GM13977 (cell line): ENCODE data around the gene PALB2.

Source experiments
- DNase-seq: peaks from one replicate; pipeline ENCODE4 v3.0.0; 2012; ENCODE audit warnings: low spot score
- in situ Hi-C: fragments of 300-500 bp; cut with MboI; formaldehyde crosslinking; loops from one replicate; pipeline ENCODE4 v1.12.0; 2022; ENCODE audit warnings: low sequenced_read_pairs, low pct_unique_long_range_greater_than_20kb, mixed read lengths, inconsistent platforms; ENCODE audit not compliant: unreplicated experiment
- TF ChIP-seq, protein P1 (sequence below): IDR thresholded peaks from 2 replicates; pipeline ENCODE4 v1.5.1; 2012; ENCODE audit warnings: mild to moderate bottlenecking, control low read depth; ENCODE audit not compliant: insufficient read depth; ENCODE audit errors: extremely low read depth, missing control alignments

PALB2 gene

DNA sequence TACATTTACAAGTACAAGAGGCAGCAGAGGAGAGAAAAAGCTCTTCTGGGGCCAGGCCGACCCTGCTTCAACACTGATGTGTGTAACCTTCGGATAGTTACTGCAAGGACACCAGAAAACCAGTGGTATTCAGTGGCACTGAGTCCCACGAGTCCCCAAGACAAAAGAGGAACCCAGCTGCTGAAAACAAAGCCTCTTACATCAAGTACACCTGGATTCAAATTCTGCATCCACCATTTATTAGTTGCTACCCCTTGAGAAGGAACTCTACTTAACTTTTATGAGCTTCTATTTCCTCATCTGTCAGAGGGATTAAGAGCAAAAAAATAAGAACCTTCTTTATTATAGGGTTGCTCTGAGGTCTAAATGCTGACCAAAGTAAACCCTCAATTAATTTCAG, 86.6 kb downstream of the PALB2 start:
- TF ChIP-seq, protein P1, sequence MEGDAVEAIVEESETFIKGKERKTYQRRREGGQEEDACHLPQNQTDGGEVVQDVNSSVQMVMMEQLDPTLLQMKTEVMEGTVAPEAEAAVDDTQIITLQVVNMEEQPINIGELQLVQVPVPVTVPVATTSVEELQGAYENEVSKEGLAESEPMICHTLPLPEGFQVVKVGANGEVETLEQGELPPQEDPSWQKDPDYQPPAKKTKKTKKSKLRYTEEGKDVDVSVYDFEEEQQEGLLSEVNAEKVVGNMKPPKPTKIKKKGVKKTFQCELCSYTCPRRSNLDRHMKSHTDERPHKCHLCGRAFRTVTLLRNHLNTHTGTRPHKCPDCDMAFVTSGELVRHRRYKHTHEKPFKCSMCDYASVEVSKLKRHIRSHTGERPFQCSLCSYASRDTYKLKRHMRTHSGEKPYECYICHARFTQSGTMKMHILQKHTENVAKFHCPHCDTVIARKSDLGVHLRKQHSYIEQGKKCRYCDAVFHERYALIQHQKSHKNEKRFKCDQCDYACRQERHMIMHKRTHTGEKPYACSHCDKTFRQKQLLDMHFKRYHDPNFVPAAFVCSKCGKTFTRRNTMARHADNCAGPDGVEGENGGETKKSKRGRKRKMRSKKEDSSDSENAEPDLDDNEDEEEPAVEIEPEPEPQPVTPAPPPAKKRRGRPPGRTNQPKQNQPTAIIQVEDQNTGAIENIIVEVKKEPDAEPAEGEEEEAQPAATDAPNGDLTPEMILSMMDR: no peak
- DNase-seq: no peak
- in situ Hi-C loops: no loop called here
